ENCODE measurements around the gene GAD2.

DNA sequence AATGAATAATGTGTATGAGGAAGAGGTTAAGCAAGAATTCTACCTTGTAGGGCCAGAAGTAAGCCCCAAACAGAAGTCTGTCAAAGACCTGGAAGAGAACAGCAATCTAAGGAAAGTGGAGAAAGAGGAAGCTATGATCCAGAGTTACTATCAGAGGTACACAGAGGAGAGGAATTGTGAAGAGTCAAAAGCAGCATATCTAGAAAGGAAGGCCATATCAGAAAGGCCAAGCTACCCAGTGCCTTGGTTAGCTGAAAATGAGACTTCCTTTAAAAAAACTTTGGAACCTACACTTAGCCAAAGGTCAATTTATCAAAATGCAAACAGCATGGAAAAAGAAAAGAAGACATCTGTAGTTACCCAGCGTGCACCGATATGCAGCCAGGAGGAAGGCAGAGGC is 42.7 kb upstream of the GAD2 start:
- TF ChIP-seq SIN3A (IDR thresholded peaks at IDR 0.05; ENCODE audit: borderline replicate concordance, insufficient read depth, low read length), result no peak
- TF ChIP-seq TAF1 (IDR thresholded peaks at IDR 0.05; ENCODE audit: borderline replicate concordance, insufficient read depth, low read length), result no peak
- no peak for TF ChIP-seq POLR2AphosphoS5 (IDR thresholded peaks at IDR 0.05; ENCODE audit: low read depth, low read length)
- TF ChIP-seq, protein P1, sequence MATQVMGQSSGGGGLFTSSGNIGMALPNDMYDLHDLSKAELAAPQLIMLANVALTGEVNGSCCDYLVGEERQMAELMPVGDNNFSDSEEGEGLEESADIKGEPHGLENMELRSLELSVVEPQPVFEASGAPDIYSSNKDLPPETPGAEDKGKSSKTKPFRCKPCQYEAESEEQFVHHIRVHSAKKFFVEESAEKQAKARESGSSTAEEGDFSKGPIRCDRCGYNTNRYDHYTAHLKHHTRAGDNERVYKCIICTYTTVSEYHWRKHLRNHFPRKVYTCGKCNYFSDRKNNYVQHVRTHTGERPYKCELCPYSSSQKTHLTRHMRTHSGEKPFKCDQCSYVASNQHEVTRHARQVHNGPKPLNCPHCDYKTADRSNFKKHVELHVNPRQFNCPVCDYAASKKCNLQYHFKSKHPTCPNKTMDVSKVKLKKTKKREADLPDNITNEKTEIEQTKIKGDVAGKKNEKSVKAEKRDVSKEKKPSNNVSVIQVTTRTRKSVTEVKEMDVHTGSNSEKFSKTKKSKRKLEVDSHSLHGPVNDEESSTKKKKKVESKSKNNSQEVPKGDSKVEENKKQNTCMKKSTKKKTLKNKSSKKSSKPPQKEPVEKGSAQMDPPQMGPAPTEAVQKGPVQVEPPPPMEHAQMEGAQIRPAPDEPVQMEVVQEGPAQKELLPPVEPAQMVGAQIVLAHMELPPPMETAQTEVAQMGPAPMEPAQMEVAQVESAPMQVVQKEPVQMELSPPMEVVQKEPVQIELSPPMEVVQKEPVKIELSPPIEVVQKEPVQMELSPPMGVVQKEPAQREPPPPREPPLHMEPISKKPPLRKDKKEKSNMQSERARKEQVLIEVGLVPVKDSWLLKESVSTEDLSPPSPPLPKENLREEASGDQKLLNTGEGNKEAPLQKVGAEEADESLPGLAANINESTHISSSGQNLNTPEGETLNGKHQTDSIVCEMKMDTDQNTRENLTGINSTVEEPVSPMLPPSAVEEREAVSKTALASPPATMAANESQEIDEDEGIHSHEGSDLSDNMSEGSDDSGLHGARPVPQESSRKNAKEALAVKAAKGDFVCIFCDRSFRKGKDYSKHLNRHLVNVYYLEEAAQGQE (IDR thresholded peaks at IDR 0.05; ENCODE audit: insufficient read depth in 1 of 2, low read depth in 2 of 2, low read length in 2 of 2), result no peak
